ENCODE data around the gene PDIA6. TPM values are rescaled to one million over a fixed set of nuclear protein-coding genes. Genes with fewer than 3 reads are reported as not detected.

PDIA6 gene
- total and polyA plus RNA-seq, 2 of the 4 experiments (the other 2 are of a cell fraction): 204 to 349 TPM

GRCh38 chr2:10764096-10764785 is 48.3 kb downstream of the PDIA6 start:
- H3K23ac ChIP-seq (ENCODE audit: low read depth, low read length): no peak overlapping the region
- no peaks in the 10 kb centered on the region for H3K36me3 ChIP-seq (ENCODE audit: control insufficient read depth, insufficient read depth, low read length)
- H3K9me3 ChIP-seq (ENCODE audit: control insufficient read depth, insufficient read depth, low read length): no peaks in the 10 kb centered on the region
- no peak overlapping the region for H3K14ac ChIP-seq (replicated peaks; ENCODE audit: low read depth, low read length)
- no peak overlapping the region for H2BK120ac ChIP-seq (ENCODE audit: low read depth, low read length)
- H2AK9ac ChIP-seq (replicated peaks; ENCODE audit: low read depth, low read length, poor library complexity): no peak overlapping the region
- H2BK5ac ChIP-seq (ENCODE audit: low read depth, low read length, poor library complexity, severe bottlenecking): no peak overlapping the region
- H3K9ac ChIP-seq (ENCODE audit: low read depth, low read length): no peak overlapping the region
- no peak overlapping the region for H3K4me2 ChIP-seq (ENCODE audit: low read depth, low read length)
- POLR2A ChIA-PET (ENCODE audit: unreplicated experiment): no interaction called here
- H4K5ac ChIP-seq (ENCODE audit: low read depth, low read length): no peak overlapping the region
- no peak overlapping the region for H3K27ac ChIP-seq (ENCODE audit: insufficient read depth, low read length)
- H3K4ac ChIP-seq (ENCODE audit: low read depth, low read length): no peak overlapping the region
- dilution Hi-C loops (cut with HindIII; ENCODE audit: low sequenced_read_pairs, unreplicated experiment): no loop called here
- H2BK15ac ChIP-seq (ENCODE audit: low read depth, low read length): no peak overlapping the region
- no peaks in the 10 kb centered on the region for H3K79me1 ChIP-seq (ENCODE audit: low read depth in 1 of 2, low read length in 2 of 2)
- ATAC-seq (ENCODE audit: low read depth) (no peak), DNase-seq (no peak)
- no peak overlapping the region for H2BK20ac ChIP-seq (ENCODE audit: low read depth, low read length)
- 75% methylated on average over 10 of the region's 18 CpGs; no CpG with 5 or more reads in 1 of the 2 experiments for WGBS, 2 experiments (ENCODE audit: extremely low coverage in 2 of 2, insufficient read length in 1 of 2)
- no peak overlapping the region for H3K56ac ChIP-seq (ENCODE audit: extremely low read depth, insufficient read depth, low read length)
- H3K18ac ChIP-seq (ENCODE audit: low read depth, low read length): no peak overlapping the region
- BruUV-seq (replicated peaks): no TSS peak
- no peak for TF ChIP-seq RFX5 (IDR thresholded peaks at IDR 0.05; ENCODE audit: low read depth, low read length)
- TF ChIP-seq MAZ (IDR thresholded peaks at IDR 0.05; ENCODE audit: borderline replicate concordance, low read depth, low read length): no peak
- TF ChIP-seq NFE2L2 (IDR thresholded peaks at IDR 0.05; ENCODE audit: low read depth, low read length): no peak
- TF ChIP-seq, protein P1, sequence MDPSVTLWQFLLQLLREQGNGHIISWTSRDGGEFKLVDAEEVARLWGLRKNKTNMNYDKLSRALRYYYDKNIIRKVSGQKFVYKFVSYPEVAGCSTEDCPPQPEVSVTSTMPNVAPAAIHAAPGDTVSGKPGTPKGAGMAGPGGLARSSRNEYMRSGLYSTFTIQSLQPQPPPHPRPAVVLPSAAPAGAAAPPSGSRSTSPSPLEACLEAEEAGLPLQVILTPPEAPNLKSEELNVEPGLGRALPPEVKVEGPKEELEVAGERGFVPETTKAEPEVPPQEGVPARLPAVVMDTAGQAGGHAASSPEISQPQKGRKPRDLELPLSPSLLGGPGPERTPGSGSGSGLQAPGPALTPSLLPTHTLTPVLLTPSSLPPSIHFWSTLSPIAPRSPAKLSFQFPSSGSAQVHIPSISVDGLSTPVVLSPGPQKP (IDR thresholded peaks at IDR 0.05; ENCODE audit: borderline replicate concordance, low read depth, low read length): no peak
- no peak for TF ChIP-seq FOS (IDR thresholded peaks at IDR 0.05; ENCODE audit: low read depth, low read length)
- no peak for TF ChIP-seq SMC3 (IDR thresholded peaks at IDR 0.05; ENCODE audit: low read depth, low read length)
- TF ChIP-seq BHLHE40 (IDR thresholded peaks at IDR 0.05; ENCODE audit: low read depth, low read length): no peak
- no peak for TF ChIP-seq RCOR1 (IDR thresholded peaks at IDR 0.05; ENCODE audit: insufficient replicate concordance, low read length)
- TF ChIP-seq POLR2A (IDR thresholded peaks at IDR 0.05; ENCODE audit: low read depth, low read length): no peak
- TF ChIP-seq, protein P2, sequence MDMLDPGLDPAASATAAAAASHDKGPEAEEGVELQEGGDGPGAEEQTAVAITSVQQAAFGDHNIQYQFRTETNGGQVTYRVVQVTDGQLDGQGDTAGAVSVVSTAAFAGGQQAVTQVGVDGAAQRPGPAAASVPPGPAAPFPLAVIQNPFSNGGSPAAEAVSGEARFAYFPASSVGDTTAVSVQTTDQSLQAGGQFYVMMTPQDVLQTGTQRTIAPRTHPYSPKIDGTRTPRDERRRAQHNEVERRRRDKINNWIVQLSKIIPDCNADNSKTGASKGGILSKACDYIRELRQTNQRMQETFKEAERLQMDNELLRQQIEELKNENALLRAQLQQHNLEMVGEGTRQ (IDR thresholded peaks at IDR 0.05; ENCODE audit: low read depth, low read length): no peak
- TF ChIP-seq RAD21 (IDR thresholded peaks at IDR 0.05; ENCODE audit: low read length): no peak
- no peak for TF ChIP-seq MXI1 (IDR thresholded peaks at IDR 0.05; ENCODE audit: borderline replicate concordance, low read depth, low read length)
- no peak for TF ChIP-seq MAFK (IDR thresholded peaks at IDR 0.05; ENCODE audit: low read depth, low read length)
- no peak for TF ChIP-seq CEBPB (IDR thresholded peaks at IDR 0.05; ENCODE audit: low read depth, low read length)
- TF ChIP-seq, protein P3, sequence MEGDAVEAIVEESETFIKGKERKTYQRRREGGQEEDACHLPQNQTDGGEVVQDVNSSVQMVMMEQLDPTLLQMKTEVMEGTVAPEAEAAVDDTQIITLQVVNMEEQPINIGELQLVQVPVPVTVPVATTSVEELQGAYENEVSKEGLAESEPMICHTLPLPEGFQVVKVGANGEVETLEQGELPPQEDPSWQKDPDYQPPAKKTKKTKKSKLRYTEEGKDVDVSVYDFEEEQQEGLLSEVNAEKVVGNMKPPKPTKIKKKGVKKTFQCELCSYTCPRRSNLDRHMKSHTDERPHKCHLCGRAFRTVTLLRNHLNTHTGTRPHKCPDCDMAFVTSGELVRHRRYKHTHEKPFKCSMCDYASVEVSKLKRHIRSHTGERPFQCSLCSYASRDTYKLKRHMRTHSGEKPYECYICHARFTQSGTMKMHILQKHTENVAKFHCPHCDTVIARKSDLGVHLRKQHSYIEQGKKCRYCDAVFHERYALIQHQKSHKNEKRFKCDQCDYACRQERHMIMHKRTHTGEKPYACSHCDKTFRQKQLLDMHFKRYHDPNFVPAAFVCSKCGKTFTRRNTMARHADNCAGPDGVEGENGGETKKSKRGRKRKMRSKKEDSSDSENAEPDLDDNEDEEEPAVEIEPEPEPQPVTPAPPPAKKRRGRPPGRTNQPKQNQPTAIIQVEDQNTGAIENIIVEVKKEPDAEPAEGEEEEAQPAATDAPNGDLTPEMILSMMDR (conservative IDR thresholded peaks at IDR 0.05; ENCODE audit: low read depth, low read length): no peak
- no peak for TF ChIP-seq CHD1 (IDR thresholded peaks at IDR 0.05; ENCODE audit: low read depth, low read length)
- no peak overlapping the region for H4K91ac ChIP-seq (ENCODE audit: insufficient read depth, low read depth, low read length)
- H3K27me3 ChIP-seq (ENCODE audit: control insufficient read depth, insufficient read depth, low read length): peaks cover 34% of the 10 kb centered on the region; the same call in 1 of the 2 replicates
- H3K9me1 ChIP-seq (ENCODE audit: insufficient read depth, low read length): no peaks in the 10 kb centered on the region
- H2AFZ ChIP-seq (replicated peaks; ENCODE audit: low read length, poor library complexity): peak overlapping the region; percentile 23
- H4K8ac ChIP-seq (ENCODE audit: low read depth in 2 of 2, low read length in 2 of 2): no peak overlapping the region
- no peaks in the 10 kb centered on the region for H3K4me1 ChIP-seq (ENCODE audit: control insufficient read depth, insufficient read depth, low read length)
- intact Hi-C loops (cut with micrococcal nuclease): no loop called here
- in situ Hi-C loops (cut with MboI; ENCODE audit: low sequenced_read_pairs): no loop called here
- no peak overlapping the region for H2AK5ac ChIP-seq (ENCODE audit: low read depth, low read length)
- no peaks in the 10 kb centered on the region for H4K20me1 ChIP-seq (ENCODE audit: insufficient read depth, low read length)
- CTCF ChIA-PET: interaction anchor here (0.5 kb wide), 1 partner anchor 14 kb away, joined by 3 read pairs; no protein-coding TSS in a partner anchor
- no peak overlapping the region for H3K4me3 ChIP-seq (ENCODE audit: insufficient read depth, low read depth, low read length)
